C4-2B (cell line): ENCODE results near the gene SLC22A12.

Experiments used
- ZFX ChIP-seq: fragments of 450-650 bp; IDR thresholded peaks from 2 replicates; pipeline ENCODE4 v1.6.1; 2017
- TF ChIP-seq, protein P1 (sequence below): fragments of 450-650 bp; conservative IDR thresholded peaks from 2 replicates; pipeline ENCODE4 v1.5.1; 2017; ENCODE audit warnings: mild to moderate bottlenecking

DNA sequence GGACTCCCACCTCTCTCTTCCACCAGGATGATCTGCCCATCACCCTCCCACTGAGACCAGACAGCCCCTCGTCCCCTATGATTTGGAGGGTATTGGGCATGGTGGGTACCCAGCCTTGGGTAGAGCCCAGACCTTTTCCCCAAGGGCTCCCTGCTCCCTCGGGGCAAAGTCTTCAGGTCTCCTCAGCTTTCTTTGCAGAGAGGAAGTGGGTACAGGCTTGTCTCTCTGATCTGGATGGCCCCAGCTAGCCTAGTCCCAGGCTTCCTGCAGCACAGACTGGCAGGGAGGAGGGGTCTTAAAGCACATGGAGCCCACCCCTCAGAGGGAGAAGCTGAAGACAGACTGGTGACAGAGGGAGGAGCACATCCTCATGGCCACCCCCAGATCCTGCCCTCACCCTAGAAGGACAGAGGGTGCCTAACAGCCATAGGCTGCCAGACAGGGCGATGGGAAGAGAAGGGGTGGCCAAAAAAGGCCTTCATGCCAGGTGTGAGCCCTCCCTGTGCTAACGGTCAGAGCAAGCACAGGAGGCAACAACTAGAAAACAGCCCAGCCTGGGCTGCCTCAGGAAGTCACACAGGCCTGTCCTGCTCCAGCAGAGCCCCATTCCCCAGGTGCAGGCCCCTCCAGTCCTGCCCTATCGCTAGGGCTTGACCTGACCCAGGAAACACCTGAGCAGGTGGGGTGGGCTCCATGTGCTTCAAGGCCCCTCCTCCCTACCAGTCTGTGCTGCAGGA lies 30.4 kb downstream of the SLC22A12 start:
- TF ChIP-seq, protein P1, sequence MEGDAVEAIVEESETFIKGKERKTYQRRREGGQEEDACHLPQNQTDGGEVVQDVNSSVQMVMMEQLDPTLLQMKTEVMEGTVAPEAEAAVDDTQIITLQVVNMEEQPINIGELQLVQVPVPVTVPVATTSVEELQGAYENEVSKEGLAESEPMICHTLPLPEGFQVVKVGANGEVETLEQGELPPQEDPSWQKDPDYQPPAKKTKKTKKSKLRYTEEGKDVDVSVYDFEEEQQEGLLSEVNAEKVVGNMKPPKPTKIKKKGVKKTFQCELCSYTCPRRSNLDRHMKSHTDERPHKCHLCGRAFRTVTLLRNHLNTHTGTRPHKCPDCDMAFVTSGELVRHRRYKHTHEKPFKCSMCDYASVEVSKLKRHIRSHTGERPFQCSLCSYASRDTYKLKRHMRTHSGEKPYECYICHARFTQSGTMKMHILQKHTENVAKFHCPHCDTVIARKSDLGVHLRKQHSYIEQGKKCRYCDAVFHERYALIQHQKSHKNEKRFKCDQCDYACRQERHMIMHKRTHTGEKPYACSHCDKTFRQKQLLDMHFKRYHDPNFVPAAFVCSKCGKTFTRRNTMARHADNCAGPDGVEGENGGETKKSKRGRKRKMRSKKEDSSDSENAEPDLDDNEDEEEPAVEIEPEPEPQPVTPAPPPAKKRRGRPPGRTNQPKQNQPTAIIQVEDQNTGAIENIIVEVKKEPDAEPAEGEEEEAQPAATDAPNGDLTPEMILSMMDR, result no peak
- no peak for TF ChIP-seq ZFX
